HG03457 (cell line): ENCODE data around the gene DDX5.

ENCODE experiments used
- ATAC-seq: cut with Tn5 transposase; IDR thresholded peaks from one replicate; pipeline ENCODE4 v1.9.1; 2021; ENCODE audit warnings: moderate number of reproducible peaks; ENCODE audit not compliant: unreplicated experiment

Gene DDX5

DNA sequence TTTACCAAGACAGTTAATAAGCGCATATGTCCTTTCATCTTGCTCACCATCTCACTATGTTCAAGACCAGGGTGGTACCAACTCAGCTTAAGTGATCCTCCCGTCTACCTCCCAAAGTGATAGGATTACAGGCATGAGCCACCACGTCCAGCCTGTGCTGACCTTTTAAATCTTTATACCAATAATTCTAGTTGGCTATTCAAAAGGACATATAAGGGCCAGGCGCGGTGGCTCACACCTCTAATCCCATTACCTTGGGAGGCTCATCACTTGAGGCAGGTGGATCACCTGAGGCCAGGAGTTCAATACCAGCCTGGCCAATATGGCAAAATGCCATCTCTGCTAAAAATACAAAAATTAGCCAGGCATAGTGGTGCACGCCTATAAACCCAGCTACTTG is 3.1 kb upstream of the DDX5 start:
- no peak for ATAC-seq

DNA sequence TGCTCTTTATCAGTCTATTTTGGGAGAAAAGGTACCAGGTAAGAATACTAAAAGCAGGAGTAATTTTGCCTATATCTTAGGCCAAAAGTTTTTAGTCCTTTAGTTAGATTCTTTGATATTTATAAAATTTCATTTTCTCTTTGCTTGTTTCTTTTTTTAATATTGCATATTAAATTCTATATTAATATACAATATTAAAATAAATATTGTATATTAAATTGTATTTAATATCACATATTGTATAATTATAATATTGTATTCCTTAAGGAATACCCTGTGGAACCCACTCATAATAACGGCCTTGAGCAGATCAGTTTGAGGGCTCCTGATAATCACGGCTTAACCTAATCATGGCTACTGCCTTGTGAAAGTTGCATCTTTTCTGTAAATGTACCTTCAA is 2.6 kb upstream of the DDX5 start:
- ATAC-seq: no peak

DNA sequence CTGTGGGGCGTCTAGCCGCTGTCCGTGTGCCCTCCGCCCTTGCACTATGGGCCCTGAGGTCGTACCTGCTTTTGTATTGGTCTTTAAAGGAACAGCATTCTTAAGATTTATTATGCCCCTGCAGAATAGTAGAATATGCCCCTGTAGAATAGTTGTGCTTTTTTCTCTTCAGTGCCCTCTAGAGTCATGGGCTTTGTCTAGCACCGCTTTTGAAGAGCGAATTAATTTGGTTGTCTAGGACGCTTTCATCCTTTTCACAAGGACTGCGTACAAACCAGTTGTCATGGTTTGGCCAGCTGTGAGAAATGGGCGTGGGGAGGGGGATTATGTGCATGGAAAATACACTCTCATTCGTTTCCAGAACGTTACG is 1.3 kb upstream of the DDX5 start:
- ATAC-seq: peak; percentile 4

- ATAC-seq: peak; percentile 44
Measured at GRCh38 chr17:64506576-64507412, 705 bp upstream of the DDX5 start, which contains the start of gene CEP95. TSS of gene CEP95 (plus strand) at chr17:64506977. CDS start at chr17:64507098, 121 bp downstream.

DNA sequence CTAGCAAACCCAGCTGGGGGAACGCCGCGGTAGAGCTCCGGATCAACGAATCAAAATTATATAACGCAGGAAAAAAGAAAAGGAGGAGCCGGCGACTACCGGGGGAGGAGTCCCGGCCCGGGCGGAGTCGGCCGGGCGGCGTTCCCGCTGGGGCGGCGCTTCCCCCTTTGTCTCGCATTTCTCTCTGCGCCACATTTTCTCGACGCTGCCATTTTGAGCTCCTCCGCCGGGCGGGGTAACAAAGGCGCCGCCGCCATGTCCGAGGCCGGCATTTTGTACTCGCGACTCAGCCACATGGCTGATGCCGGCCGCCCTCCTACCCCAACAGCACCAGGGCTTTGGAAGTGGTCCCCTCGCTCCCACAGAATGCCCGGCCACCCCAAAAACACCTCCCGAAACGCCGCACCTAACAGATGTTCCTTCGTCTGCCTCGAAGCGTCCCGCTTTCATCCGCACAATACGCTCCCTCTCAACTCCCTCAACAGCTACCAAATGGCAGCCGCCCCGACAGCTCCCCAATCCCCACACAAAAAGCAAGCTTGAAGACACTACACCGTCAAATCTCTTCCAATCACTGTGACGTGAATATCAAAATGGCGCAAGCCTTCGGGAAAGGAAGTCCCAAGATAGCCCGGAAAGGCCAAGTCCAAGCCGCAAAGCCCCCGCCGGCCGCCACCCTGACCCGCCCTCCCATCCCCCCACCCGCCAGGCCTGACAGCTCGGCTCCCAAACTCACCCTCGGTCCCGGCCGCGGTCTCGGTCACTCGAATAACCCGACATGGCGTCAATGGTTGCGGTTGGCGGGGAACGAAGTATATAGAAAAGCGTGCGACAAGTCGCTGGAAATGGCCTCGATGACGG is 519 bp downstream of the DDX5 start:
- ATAC-seq: no peak

DNA sequence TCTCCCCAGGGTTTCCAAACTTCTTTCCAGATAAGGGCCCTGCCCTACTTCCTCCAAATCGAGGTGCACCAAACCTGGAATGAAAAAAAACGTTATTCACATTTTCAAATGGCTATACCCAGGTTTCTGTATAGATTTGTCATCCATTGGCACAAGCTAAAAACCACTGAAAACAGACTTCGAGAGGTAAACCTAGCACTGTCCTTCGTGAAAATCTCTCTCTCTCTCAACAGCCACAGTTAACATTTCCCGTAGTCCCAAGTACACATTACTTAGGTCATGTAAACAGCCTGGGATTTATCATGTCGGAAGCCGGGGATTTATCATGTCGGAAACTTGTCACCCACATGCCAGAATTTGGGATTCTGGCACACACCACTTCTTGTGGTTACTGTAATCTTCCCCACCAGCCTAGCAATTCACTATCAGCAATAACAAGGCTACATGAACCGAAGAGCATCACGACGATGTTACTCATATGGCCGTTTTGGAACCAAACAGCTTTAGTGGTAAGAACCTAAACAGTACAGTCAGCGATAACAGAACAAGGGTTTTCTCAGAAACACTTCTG is 1.2 kb downstream of the DDX5 start:
- ATAC-seq: no peak

DNA sequence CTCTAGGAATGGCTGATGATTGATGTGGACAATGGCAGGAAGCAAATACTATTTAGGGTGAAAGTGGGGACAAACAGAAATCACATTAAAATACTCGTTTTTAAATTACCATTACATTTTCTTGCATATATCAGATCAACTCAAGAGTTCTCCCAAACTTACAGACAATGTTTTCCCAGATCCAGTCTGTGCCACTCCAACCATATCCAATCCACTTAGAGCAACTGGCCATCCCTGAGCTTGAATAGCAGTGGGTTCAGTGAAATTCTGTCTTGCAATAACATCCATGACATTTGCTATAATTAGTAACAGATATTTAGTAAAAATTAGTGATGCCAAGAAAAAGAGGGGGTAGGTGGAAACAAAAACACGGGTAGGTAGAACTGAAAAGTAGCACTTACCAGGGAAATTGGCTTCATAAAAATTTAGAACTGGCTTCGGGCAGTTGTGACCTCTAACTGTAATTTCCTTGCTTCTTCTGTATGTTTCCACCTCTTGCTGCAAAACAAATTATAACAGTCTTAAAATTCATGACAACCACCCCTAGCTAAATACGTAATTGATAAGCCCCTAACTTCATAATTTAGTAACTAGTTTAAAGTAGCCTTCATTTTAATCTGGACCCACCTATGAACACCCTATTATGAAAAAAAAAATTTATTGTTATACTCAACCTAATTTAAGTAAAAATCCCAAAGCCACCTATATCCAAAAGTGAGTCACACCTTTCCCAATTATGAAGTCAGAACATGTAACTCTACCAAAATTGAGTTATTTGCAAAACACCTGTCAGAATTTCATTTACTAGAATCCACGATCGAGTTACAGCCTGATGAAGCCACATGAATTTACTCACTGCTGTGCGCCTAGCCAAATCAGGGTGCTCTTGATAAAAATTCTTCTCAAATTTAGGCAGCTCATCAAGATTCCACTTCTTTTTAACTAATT is 2.0 kb downstream of the DDX5 start:
- no peak for ATAC-seq

GRCh38 chr17:64503341-64503740 is 2.7 kb downstream of the DDX5 start:
- ATAC-seq: no peak

DNA sequence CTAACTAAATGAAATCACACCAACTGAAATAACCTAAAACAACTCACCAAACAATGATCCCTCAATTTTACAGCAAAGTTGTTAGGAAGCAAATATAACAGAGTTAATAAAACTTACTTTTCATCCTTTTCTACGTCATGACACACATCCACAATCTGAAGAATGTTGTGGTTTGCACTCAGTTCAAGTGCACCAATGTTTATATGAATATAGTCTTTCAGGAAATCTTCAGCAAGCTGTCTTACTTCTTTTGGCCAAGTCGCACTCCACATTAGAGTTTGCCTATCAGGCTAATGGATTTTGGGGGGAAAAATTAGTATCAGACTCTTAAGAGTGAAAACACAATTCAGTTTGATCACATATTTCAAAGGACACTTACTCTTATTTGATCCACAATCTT is 3.3 kb downstream of the DDX5 start:
- ATAC-seq: no peak

GRCh38 chr17:64502021-64502420 is 4.1 kb downstream of the DDX5 start:
- no peak for ATAC-seq

- ATAC-seq: no peak
Measured at GRCh38 chr17:64500862-64501765, 5.0 kb downstream of the DDX5 start.

DNA sequence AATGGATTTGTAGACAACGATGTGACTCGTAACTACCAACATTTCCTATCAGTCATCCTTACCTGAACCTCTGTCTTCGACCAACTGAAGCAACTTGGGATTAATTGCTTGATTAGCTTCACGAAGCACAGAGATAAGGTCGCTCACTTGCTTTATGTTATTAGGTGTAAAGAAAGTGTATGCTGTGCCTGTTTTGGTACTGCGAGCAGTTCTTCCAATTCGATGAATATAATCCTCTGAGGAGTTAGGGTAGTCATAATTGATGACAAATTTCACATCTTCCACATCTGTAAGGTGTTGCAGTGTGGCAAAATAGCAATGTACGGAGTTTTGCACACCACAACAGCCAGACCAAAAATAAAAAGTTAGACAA is 5.6 kb downstream of the DDX5 start:
- ATAC-seq: no peak

- ATAC-seq: no peak
Measured at GRCh38 chr17:64499805-64500486, 6.1 kb downstream of the DDX5 start.

- no peak for ATAC-seq
Measured at GRCh38 chr17:64498308-64499203, 7.5 kb downstream of the DDX5 start.

GRCh38 chr17:64497565-64498035 is 8.5 kb downstream of the DDX5 start:
- no peak for ATAC-seq

DNA sequence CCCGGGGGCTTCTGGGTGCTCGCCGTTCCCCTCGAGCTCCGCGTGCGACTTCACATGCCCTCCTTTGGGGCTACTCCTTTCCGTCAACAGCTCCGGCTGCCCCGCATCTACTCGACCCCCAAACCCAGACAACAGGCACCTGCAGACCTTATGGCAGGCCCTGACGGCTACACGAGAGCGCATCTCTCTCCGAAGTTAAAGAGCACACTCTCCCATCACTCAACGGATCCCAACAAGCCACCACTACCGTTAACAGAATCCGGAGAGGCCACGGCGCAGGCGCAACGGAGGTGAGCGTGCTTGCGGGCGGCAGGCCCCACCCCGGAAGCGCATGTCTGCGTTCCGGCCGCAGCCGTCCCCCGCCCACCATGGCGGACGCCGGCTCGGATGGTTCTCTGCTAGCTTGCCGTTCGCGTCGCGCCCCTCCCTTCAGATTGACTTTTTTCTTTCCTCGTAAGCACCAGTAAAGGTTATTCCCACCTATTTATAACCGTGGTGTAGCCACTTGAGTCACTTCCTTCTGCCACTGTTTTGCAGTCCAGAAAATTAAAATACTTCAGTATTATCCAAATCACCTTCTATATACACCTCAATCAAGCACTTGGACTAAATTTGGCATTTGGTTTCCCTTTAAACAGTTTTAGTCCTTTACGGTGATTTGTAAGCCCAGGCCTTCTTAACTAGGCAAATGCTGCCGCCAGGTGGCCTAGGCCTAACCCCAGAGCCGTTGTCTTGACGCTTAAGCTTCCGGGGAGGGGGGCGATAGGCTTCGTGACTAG is 9.1 kb downstream of the DDX5 start, which contains the start of gene POLG2:
POLG2 (minus strand) TSS at position 269 of the 779 bp plus-strand sequence; CDS start at position 183, 86 bp downstream.
- ATAC-seq: peak; percentile 69

DNA sequence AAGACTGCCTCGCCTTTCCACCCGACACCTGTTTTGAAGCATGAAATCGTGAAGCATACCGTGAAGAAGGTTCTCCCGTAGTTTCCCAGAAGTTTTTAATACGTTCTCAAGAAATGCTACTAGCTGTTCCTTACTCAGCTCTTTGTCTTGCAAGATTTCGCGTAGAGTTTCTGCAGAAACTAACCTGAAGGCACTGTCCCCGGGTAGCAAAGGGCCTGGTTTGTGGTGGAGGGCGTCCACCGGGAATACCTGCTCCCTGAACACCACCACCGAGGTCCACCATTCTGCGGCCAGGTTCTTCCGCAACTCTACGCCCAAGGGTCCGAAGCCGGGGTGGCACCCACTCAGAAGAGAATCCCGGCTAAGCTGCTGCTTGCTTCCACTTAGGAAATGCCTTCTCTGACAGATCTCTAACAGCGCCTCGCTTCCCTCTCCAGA is 9.7 kb downstream of the DDX5 start:
- ATAC-seq: no peak
